Bronchial epithelial cell (primary cell): ENCODE results near the gene OMG. TPM values are rescaled to one million over a fixed set of nuclear protein-coding genes. Genes with fewer than 3 reads are reported as not detected.
"Not testable (repeated sequence)": the region's sequence is repeated elsewhere in the genome, so short reads cannot be mapped to it uniquely, and the experiment has no call there.

ENCODE experiments used
- DNase-seq: peaks from one replicate; pipeline ENCODE4 v3.0.0-alpha.2; 2010; ENCODE audit warnings: low read depth
- FAIRE-seq: peaks from 2 replicates; lab custom pipeline; 2011; peaks lifted over from hg19 to GRCh38; lab: Jason Lieb, UNC
- H3K27me3 ChIP-seq: 2 replicates; pipeline ENCODE4 v1.5.1; 2011; ENCODE audit warnings: low read length; ENCODE audit not compliant: control insufficient read depth, insufficient read depth
- H3K36me3 ChIP-seq: 2 replicates; pipeline ENCODE4 v1.5.1; 2011; ENCODE audit warnings: low read length; ENCODE audit not compliant: control insufficient read depth, insufficient read depth
- H3K4me3 ChIP-seq: 2 replicates; pipeline ENCODE4 v1.5.1; 2011; ENCODE audit warnings: mild to moderate bottlenecking, low read depth, low read length, control low read depth
- CTCF ChIP-seq: IDR thresholded peaks from 2 replicates; pipeline ENCODE4 v1.5.1; 2011; ENCODE audit warnings: mild to moderate bottlenecking, moderate library complexity, low read length, control low read depth, inconsistent platforms; ENCODE audit not compliant: insufficient read depth, severe bottlenecking
- total RNA-seq: library from RNA; depleted of rRNA; stranded (reverse); fragments of >200 nt; gene quantifications from 2 replicates; pipeline ENCODE4 v1.2.1, GENCODE V29; 2014

The OMG gene
- total RNA-seq, 1 donor from 2014 or later: not detected

GRCh38 chr17:31269036-31269577 is 27.9 kb downstream of the OMG start:
- no peak for FAIRE-seq
- Histone ChIP-seq H3K36me3 (no peaks in the 10 kb centered on the region), H3K27me3 (no peaks in the 10 kb centered on the region), H3K4me3 (no peak overlapping the region)
- TF ChIP-seq CTCF: no peak
- DNase-seq: no peak

- Histone ChIP-seq H3K4me3 (no peak overlapping the region), H3K36me3 (no peaks in the 10 kb centered on the region), H3K27me3 (no peaks in the 10 kb centered on the region)
- TF ChIP-seq CTCF: peak; percentile 20
- DNase-seq (peak; percentile 15), FAIRE-seq (no peak)
Measured at GRCh38 chr17:31266042-31266441, 31.0 kb downstream of the OMG start.

GRCh38 chr17:31262923-31263322 is 34.1 kb downstream of the OMG start:
- not testable (repeated sequence) for H3K36me3 ChIP-seq, FAIRE-seq, DNase-seq

GRCh38 chr17:31261601-31262000 is 35.4 kb downstream of the OMG start:
- TF ChIP-seq CTCF: no peak
- DNase-seq (no peak), FAIRE-seq (no peak)
- H3K4me3 ChIP-seq: no peak overlapping the region
- no peaks in the 10 kb centered on the region for H3K36me3 ChIP-seq
- no peaks in the 10 kb centered on the region for H3K27me3 ChIP-seq

More at GRCh38 chr17:31262923-31263322, 34.1 kb downstream of the OMG start:
- H3K4me3 ChIP-seq, H3K27me3 ChIP-seq: not testable (repeated sequence)

GRCh38 chr17:31260151-31260550 is 36.9 kb downstream of the OMG start:
- H3K36me3 ChIP-seq: no peaks in the 10 kb centered on the region
- no peak for TF ChIP-seq CTCF
- no peak for FAIRE-seq
- no peak for DNase-seq
- H3K4me3 ChIP-seq: no peak overlapping the region
- no peaks in the 10 kb centered on the region for H3K27me3 ChIP-seq

- no peak for FAIRE-seq
- TF ChIP-seq CTCF: no peak
- Histone ChIP-seq H3K36me3 (no peaks in the 10 kb centered on the region), H3K4me3 (no peak overlapping the region), H3K27me3 (no peaks in the 10 kb centered on the region)
- DNase-seq: no peak
Measured at GRCh38 chr17:31256936-31257335, 40.1 kb downstream of the OMG start.
